HEK293T (cell line): ENCODE results near the gene MTA3.
"Not testable (repeated sequence)": the region's sequence is repeated elsewhere in the genome, so short reads cannot be mapped to it uniquely, and the experiment has no call there.

Source experiments
- CTCF ChIA-PET: fragments of 350-600 bp; formaldehyde crosslinking; extraction: SDS; loops from one replicate; lab custom pipeline; 2021; ENCODE audit warnings: antibody characterized with exemption, inconsistent platforms; lab: Yijun Ruan, JAX
- POLR2A ChIA-PET: fragments of 350-600 bp; formaldehyde crosslinking; extraction: SDS; loops from one replicate; lab custom pipeline; 2020; ENCODE audit warnings: antibody characterized with exemption, inconsistent platforms; lab: Yijun Ruan, JAX
- DNase-seq: peaks from one replicate; pipeline ENCODE4 v3.0.0; 2012; ENCODE audit warnings: mixed read lengths; ENCODE audit errors: extremely low spot score
- ARNT ChIP-seq: fragments of 450-650 bp; IDR thresholded peaks from 2 replicates; pipeline ENCODE4 v1.6.1; 2017; ENCODE audit warnings: mild to moderate bottlenecking
- BHLHE40 ChIP-seq: fragments of 450-650 bp; IDR thresholded peaks from 2 replicates; pipeline ENCODE4 v1.6.1; 2016; ENCODE audit warnings: mild to moderate bottlenecking, moderate library complexity, borderline replicate concordance
- CTBP1 ChIP-seq: fragments of 450-650 bp; IDR thresholded peaks from 2 replicates; pipeline ENCODE4 v1.6.1; 2016; ENCODE audit warnings: borderline replicate concordance
- ELF4 ChIP-seq: fragments of 450-650 bp; IDR thresholded peaks from 2 replicates; pipeline ENCODE4 v1.6.1; 2017; ENCODE audit warnings: antibody characterized with exemption
- FOXA1 ChIP-seq: fragments of 450-650 bp; IDR thresholded peaks from 2 replicates; pipeline ENCODE4 v1.6.1; 2016; ENCODE audit warnings: mild to moderate bottlenecking
- FOXK2 ChIP-seq: fragments of 450-650 bp; IDR thresholded peaks from 2 replicates; pipeline ENCODE4 v1.6.1; 2016; ENCODE audit warnings: mild to moderate bottlenecking
- FOXM1 ChIP-seq: fragments of 450-650 bp; IDR thresholded peaks from 2 replicates; pipeline ENCODE4 v1.6.1; 2017; ENCODE audit warnings: mild to moderate bottlenecking, borderline replicate concordance
- HDGF ChIP-seq: fragments of 450-650 bp; IDR thresholded peaks from 2 replicates; pipeline ENCODE4 v1.6.1; 2017; ENCODE audit warnings: antibody characterized with exemption, borderline replicate concordance
- L3MBTL2 ChIP-seq: fragments of 450-650 bp; conservative IDR thresholded peaks from 2 replicates; pipeline ENCODE4 v1.6.1; 2016; ENCODE audit warnings: mild to moderate bottlenecking
- LEF1 ChIP-seq: fragments of 450-650 bp; IDR thresholded peaks from 2 replicates; pipeline ENCODE4 v1.6.1; 2017; ENCODE audit warnings: mild to moderate bottlenecking, borderline replicate concordance
- NFRKB ChIP-seq: fragments of 450-650 bp; IDR thresholded peaks from 2 replicates; pipeline ENCODE4 v1.6.1; 2016; ENCODE audit warnings: mild to moderate bottlenecking, moderate library complexity
- PKNOX1 ChIP-seq: fragments of 450-650 bp; IDR thresholded peaks from 2 replicates; pipeline ENCODE4 v1.6.1; 2016
- SP1 ChIP-seq: fragments of 450-650 bp; IDR thresholded peaks from 2 replicates; pipeline ENCODE4 v1.6.1; 2017
- SUZ12 ChIP-seq: fragments of 450-650 bp; IDR thresholded peaks from 2 replicates; pipeline ENCODE4 v1.6.1; 2016; ENCODE audit warnings: mild to moderate bottlenecking
- TARDBP ChIP-seq: fragments of 450-650 bp; IDR thresholded peaks from 2 replicates; pipeline ENCODE4 v1.6.1; 2016
- ZNF384 ChIP-seq: fragments of 450-650 bp; IDR thresholded peaks from 2 replicates; pipeline ENCODE4 v1.6.1; 2016

Gene MTA3

GRCh38 chr2:42554392-42554791 lies 14.0 kb upstream of the MTA3 start:
- DNase-seq: no peak
- TF ChIP-seq PKNOX1 (no peak), FOXA1 (no peak), FOXK2 (no peak), SP1 (no peak), ZNF384 (no peak), CTBP1 (no peak), BHLHE40 (no peak), FOXM1 (no peak), ARNT (no peak), LEF1 (no peak), SUZ12 (no peak), ELF4 (no peak), NFRKB (no peak), HDGF (no peak), L3MBTL2 (no peak), TARDBP (no peak)
- POLR2A ChIA-PET: interaction anchor here (1.3 kb wide), 1 partner anchor 256 kb away, joined by 4 read pairs; no protein-coding TSS in a partner anchor
- CTCF ChIA-PET: interaction anchor here (0.7 kb wide), 1 partner anchor 15 kb away, joined by 4 read pairs; no protein-coding TSS in a partner anchor

- ChIA-PET CTCF (no interaction called here), POLR2A (no interaction called here)
- peak; percentile 39; the same call in 1 of the 2 replicates for TF ChIP-seq PKNOX1
- TF ChIP-seq FOXM1: no peak
- DNase-seq: no peak
These were observed 12.0 kb upstream of the MTA3 start for GRCh38 chr2:42556315-42556890.

GRCh38 chr2:42557306-42557705 lies 11.1 kb upstream of the MTA3 start:
- CTCF ChIA-PET: no interaction called here
- POLR2A ChIA-PET: no interaction called here
- TF ChIP-seq TARDBP (no peak), SP1 (no peak), SUZ12 (no peak), CTBP1 (no peak), HDGF (no peak), NFRKB (no peak), FOXM1 (no peak), PKNOX1 (no peak), BHLHE40 (no peak), LEF1 (no peak), FOXA1 (no peak), ZNF384 (no peak)
- DNase-seq: no peak

- no peak for DNase-seq
- ChIA-PET CTCF (no interaction called here), POLR2A (no interaction called here)
- no peak for TF ChIP-seq PKNOX1
- TF ChIP-seq L3MBTL2: no peak
- TF ChIP-seq CTBP1: no peak
- TF ChIP-seq TARDBP: no peak
These were observed 9.6 kb upstream of the MTA3 start for GRCh38 chr2:42558827-42559226.

- CTCF ChIA-PET, DNase-seq, POLR2A ChIA-PET: not testable (repeated sequence)
These were observed 8.3 kb upstream of the MTA3 start for GRCh38 chr2:42560133-42560532.

- TF ChIP-seq L3MBTL2 (no peak), BHLHE40 (no peak), ZNF384 (no peak), ARNT (no peak), ELF4 (no peak), SUZ12 (no peak), TARDBP (no peak), SP1 (no peak), NFRKB (no peak)
- POLR2A ChIA-PET: no interaction called here
- CTCF ChIA-PET: no interaction called here
- DNase-seq: no peak
These were observed 7.5 kb upstream of the MTA3 start for GRCh38 chr2:42560899-42561298.
